ENCODE data around the gene CD6. TPM values are rescaled to one million over a fixed set of nuclear protein-coding genes. Genes with fewer than 3 reads are reported as not detected.

CD6 gene, protein sequence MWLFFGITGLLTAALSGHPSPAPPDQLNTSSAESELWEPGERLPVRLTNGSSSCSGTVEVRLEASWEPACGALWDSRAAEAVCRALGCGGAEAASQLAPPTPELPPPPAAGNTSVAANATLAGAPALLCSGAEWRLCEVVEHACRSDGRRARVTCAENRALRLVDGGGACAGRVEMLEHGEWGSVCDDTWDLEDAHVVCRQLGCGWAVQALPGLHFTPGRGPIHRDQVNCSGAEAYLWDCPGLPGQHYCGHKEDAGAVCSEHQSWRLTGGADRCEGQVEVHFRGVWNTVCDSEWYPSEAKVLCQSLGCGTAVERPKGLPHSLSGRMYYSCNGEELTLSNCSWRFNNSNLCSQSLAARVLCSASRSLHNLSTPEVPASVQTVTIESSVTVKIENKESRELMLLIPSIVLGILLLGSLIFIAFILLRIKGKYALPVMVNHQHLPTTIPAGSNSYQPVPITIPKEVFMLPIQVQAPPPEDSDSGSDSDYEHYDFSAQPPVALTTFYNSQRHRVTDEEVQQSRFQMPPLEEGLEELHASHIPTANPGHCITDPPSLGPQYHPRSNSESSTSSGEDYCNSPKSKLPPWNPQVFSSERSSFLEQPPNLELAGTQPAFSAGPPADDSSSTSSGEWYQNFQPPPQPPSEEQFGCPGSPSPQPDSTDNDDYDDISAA
- 1 to 10 TPM in 2 of 4 donors, under 1 TPM in 2; 0.67 to 1.6 (median 1.0) TPM for polyA plus RNA-seq (ENCODE audit: insufficient read length in 4 of 4)

DNA sequence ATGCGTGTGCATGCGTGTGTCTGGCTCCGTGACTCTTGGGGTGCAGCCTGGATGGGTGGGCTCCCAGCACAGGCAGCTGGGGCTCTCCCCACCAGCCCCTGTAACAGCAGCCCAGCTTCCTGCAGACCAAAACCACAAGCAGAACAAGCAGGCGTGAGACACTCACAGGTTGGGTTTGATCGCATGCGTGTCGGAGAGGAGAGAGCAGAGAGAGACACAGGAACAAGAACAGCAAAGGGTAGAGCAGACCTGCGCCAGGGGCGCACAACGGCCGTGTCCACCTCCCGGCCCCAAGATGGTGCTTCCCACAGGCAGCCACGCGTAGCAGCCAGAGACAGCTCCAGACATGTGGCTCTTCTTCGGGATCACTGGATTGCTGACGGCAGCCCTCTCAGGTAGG lies at the start of gene CD6:
Gene CD6, plus strand, starts transcription at position 161 of the 400 bp plus-strand sequence. Its CDS starts 186 bp downstream, at position 347.
- no peak for DNase-seq (ENCODE audit: low read depth in 4 of 4, low spot score in 3 of 4)

DNA sequence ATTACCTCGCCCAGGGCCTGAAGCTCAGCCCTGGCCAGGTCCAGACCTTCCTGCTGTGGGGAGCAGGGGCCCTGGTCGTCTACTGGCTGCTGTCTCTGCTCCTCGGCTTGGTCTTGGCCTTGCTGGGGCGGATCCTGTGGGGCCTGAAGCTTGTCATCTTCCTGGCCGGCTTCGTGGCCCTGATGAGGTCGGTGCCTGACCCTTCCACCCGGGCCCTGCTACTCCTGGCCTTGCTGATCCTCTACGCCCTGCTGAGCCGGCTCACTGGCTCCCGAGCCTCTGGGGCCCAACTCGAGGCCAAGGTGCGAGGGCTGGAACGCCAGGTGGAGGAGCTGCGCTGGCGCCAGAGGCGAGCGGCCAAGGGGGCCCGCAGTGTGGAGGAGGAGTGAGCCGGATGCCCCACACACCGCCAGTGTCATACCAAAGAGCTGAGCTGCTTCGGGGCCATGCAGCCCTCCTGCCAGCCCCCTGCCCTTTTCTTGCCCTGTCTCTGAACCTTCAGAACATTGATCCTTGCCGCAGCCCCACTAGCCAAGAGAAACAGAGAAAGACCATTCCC lies 49.6 kb upstream of the CD6 start:
- no peak for DNase-seq (ENCODE audit: low read depth in 4 of 4, low spot score in 3 of 4)

DNA sequence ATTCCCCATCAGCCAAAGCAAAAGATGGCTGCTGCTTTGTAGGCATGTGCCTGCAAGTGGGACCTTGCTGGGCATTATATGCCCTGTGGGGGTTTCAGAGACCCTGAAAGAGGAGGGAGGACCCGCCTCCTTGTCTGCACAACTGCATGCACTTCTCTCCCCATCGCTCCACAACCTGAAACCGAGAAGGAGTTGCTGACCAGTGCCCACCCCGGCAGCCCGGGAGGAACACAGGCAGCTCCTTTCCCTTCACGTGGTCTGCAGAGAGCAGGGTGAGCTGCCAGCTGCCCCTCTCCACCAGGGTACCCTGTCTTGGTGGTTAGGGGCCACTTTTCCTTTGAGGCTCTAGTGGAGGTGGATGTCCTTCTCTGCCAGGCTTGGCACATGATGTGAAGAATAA lies 48.6 kb upstream of the CD6 start:
- DNase-seq (ENCODE audit: low read depth in 4 of 4, low spot score in 3 of 4): no peak

DNA sequence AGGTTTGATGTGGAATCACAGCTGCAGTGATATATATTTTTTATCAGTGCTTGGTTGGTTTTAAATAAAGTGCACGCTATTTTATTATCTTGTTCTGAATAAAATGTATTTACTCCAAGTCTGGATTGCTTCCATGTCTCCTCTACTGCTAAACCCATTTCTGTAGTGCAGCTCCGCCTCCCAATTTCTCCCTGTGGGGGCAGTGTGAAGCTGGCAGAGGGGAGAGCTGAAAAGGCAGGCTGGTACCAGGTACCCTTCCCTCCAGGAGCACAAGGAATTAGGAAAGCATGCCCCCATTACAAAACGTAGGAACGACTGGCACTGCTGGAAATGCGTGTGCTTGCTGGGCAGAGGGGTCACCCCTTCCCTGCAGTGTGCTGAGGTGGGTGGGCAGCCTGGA lies 48.2 kb upstream of the CD6 start:
- no peak for DNase-seq (ENCODE audit: low read depth in 4 of 4, low spot score in 3 of 4)

DNA sequence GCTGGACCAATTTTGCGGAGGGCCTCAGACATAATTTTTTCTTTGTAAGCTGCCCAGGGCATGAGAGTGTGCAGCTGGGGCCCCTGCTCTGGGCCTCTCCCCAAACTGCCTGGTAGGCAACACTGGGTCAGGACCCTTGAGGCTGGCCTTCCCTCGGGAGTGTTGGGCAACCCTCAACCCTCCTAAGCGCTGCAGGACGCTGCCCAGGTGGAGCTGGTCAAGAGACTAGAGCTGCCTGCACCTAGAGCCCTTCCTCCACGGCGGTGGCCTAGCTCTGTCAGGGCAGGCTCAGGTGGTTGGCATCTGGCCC lies 47.7 kb upstream of the CD6 start:
- no peak for DNase-seq (ENCODE audit: low read depth in 4 of 4, low spot score in 3 of 4)

DNA sequence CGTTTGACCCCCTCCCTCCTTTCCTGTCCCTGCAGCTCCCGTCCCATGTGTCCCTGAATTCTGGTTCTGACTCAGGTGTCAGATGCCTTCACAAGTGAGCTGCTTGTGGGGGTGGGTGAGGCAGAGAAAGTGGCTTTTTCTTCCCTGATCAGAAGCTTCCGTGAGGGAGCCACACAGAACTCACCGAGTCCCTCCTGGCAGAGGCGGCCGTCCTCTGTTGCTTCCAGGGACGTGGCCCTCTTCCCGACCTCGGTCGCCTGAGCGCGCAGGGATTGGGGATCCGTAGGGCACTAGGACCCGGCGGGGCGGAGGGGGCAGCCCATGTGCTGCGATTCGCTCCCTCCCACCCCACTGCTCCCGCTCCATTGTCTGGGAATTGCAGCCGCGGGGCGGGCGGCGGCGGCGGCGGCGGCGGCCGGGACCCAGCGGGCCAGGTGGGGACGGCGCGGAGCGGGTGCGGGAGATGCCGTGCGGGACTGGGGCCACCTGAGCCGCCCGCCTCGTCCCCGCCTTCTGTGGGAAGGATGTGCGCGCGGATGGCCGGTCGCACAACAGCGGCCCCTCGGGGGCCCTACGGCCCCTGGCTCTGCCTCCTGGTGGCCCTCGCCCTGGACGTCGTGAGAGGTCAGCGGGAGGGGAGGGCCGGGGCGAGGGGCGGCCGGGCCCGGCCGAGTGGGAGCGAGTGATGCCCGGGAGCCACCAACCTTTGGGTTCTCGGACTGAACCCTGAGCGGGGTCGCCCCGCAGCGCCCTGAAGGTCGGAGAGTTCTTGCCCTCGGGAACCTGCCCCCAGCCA lies 47.2 kb upstream of the CD6 start, which contains the start of gene TMEM132A:
Gene TMEM132A, plus strand, starts transcription at position 351 of the 796 bp plus-strand sequence. Its CDS starts 174 bp downstream, at position 525.
- DNase-seq (ENCODE audit: low read depth in 4 of 4, low spot score in 3 of 4): no peak

DNA sequence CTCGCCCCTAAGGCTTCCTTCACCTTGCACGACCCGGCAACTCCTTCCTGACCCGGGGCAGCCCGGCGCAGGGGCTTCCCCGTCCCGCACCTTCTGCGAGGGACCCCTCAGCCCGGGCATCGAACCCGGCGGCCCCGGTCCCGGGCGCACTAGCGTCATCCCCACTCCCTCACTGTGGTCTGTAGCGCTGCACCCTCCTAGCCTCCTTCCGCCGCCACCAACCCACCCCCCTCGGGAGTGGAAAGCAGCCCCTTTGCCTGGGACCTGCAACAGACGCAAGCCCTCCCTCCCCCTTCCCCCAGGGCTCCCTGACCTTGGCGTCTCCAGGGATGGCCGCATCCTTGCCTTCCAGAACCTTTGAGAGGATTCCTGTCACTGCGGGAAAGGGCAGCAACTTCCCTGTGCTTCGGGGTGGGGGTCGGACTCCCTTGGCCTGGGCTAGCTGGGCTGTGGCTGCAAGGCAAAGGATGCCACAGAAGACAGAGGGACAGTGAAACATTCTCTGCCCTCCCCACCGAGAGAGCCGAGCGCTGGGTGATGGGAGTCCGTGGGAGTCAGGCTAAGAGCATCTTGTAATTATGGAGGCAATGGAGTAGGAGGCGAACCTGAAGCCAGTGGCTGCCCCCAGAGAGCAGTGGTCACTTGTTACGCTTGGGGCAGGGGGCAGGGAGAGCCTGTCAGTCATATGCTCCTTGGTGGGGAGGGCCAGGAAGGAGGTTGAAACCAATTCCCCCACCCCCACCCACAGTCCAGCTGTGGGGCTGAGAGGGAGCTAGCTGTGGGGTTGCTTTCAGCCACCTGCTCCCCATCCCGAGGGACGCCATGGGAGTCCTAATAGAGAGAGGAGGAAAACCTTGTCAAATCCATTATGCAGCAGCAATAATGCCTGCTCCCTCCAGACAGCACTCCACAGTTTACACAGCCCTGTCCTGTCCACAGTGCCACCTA lies 46.3 kb upstream of the CD6 start:
- DNase-seq (ENCODE audit: low read depth in 4 of 4, low spot score in 3 of 4): no peak

DNA sequence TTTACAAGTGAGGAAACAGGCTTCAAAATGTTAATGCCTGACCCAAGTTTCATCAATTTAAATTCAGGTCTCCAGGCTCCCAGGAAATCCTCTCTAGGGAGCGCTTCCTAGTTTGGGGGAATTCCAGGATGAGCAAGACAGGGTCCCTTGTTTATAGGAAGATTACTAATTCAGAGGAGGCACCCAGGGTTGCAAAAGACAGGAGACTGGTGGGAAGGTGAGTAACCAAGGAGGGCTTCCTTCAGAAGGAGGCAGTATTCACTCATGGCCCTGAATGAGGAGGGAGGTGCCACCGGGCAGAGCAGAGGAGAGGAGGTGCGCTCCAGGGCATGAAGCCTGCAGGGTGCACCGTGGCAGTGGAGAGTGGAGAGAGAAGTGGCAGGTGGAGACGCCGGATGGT lies 45.6 kb upstream of the CD6 start:
- no peak for DNase-seq (ENCODE audit: low read depth in 4 of 4, low spot score in 3 of 4)

DNA sequence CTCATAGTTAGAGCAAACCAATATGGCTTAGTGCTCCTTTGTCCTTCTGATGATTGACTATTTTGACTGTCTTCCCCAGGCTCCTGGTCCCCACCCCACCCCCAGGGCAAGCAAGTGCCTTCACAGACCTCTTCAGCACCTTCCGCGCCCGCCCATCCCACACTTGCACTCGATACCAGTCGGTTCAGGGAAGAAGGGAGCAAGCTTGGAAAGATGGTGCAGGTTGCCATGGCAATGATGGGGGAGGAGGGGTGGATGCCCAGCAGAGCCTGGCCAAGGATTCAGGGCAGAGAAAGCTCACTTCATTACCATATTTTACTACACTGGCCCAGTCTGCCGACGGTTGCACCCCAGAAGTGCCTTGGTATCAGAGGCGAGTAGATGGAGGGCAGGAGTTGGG lies 45.0 kb upstream of the CD6 start:
- DNase-seq (ENCODE audit: low read depth in 4 of 4, low spot score in 3 of 4): no peak

DNA sequence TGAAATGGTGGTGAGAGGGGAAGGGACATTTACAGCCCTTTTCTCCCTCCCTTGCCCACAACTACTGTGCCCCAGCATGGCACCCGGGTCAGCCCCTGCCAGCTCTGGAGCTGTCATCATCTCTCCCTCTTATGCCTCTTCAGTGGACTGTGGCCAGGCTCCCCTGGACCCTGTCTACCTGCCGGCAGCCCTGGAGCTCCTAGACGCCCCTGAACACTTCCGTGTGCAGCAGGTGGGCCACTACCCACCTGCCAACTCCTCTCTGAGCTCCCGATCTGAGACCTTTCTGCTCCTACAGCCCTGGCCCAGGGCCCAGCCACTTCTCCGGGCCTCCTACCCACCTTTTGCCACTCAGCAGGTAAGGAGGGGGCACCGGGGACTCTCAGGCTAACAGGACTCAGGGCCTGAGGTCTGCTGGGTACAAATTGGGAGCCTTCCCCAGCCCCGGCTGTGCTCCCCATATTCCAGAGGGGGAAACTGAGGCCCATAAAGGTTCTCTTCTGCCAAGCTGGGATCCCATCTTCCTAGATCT lies 44.4 kb upstream of the CD6 start:
- no peak for DNase-seq (ENCODE audit: low read depth in 4 of 4, low spot score in 3 of 4)

DNA sequence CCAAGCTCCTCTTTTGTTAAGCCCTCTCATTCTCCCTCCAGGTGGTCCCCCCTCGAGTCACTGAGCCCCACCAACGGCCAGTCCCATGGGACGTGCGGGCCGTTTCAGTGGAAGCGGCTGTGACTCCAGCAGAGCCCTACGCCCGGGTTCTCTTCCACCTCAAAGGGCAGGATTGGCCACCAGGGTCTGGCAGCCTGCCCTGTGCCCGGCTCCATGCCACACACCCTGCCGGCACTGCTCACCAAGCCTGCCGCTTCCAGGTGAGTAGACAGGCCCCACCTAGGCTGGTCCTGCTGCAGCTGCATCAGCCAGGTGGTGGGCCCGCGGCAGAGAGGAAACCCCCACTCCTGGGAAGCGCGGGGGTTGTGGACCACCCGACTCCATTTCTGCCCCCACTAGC lies 43.9 kb upstream of the CD6 start:
- DNase-seq (ENCODE audit: low read depth in 4 of 4, low spot score in 3 of 4): no peak

DNA sequence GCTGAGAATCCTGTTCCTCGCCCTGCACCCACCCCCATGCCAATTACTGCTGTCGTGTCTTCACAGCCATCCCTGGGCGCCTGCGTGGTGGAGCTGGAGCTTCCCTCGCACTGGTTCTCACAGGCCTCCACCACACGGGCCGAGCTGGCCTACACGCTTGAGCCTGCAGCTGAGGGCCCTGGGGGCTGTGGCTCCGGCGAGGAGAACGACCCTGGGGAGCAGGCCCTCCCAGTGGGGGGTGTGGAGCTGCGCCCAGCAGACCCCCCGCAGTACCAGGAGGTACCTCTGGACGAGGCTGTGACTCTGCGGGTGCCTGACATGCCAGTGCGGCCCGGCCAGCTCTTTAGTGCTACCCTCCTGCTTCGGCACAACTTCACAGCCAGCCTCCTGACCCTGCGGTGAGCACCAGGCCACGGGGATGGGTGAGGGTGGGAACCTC lies 42.9 kb upstream of the CD6 start:
- DNase-seq (ENCODE audit: low read depth in 4 of 4, low spot score in 3 of 4): no peak

DNA sequence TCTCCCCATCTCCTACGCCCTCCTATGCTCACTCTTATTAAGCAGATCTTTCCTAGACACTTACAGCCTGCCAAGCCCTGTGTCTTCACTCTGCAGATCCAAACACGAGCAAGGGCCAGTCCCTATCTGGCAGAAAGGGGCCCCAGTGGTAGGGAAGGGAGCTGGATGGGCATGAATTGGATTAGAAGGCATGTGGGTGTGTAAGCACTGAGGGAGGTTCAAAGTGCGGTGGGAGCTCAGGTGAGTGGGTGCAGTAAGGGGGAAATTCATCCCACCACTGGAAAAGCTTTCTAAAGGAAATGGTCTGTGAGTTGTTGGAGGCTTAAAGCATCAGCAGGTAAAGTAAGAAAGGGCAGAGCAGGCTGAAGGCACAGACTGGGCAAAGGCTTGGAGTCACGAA lies 41.7 kb upstream of the CD6 start:
- DNase-seq (ENCODE audit: low read depth in 4 of 4, low spot score in 3 of 4): no peak

DNA sequence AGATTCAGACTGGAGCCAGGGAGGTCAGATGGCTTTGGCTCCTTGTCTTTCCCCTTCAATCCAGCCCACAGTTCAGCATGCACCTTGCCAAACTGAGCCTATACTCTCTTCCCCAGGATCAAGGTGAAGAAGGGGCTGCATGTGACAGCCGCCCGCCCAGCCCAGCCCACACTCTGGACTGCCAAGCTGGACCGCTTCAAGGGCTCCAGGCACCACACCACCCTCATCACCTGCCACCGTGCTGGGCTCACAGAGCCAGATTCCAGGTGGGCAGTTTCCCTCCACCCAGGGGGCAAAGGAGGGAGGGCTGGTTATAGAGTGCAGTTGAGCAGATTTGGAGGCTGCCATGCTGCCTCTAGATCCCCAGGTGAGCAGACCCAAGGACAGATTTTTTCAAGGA lies 41.1 kb upstream of the CD6 start:
- DNase-seq (ENCODE audit: low read depth in 4 of 4, low spot score in 3 of 4): no peak

DNA sequence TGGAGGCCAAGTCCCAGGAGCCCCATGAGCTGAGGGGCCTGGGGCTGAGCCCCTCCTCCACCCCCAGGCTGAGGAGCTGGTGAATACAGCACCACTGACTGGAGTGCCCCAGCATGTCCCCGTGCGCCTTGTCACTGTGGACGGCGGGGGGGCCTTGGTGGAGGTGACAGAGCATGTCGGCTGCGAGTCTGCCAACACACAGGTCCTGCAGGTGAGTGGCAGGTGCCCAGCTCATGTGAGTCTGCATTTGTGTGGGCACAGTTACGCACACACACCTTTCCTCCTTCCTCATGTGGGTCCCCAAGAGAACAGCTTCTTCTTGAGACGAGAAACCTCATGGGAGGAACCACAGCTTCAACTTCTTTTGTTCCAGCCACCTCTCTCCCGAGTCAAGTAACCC lies 39.6 kb upstream of the CD6 start:
- no peak for DNase-seq (ENCODE audit: low read depth in 4 of 4, low spot score in 3 of 4)

DNA sequence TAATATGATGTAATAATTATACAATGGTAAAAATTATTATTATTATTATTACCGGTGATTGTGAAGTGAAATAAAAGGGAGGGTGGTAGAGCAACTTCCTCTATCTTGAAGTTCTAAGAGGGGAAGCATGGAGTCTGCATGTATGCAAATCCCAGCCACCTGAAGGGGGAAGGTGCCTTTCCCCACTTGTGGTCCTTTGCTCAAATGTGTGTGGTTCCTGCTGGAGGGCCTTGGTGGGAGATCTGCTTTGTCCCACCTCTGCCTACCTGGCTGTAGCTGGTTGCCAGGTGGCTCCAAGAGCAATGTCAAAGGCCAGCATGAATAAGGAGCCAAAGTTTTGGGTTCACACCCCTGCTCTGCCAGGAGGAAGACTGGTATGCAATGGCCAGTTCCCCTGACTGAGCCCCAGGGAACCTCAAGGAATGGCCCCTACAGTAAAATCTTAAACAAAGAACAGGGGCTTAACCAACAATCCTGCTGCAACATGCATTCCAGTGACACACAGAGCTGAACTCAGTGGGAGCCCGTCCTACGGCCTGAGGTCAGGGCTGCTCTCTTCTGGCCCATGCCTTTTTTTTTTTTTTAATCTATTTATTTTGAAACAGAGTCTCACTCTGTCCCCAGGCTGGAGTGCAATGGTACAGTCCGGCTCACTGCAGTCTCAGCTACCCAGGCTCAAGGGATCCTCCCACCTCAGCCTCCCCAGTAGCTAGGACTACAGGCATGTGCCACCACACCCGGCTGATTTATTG lies 38.7 kb upstream of the CD6 start:
- DNase-seq (ENCODE audit: low read depth in 4 of 4, low spot score in 3 of 4): no peak

DNA sequence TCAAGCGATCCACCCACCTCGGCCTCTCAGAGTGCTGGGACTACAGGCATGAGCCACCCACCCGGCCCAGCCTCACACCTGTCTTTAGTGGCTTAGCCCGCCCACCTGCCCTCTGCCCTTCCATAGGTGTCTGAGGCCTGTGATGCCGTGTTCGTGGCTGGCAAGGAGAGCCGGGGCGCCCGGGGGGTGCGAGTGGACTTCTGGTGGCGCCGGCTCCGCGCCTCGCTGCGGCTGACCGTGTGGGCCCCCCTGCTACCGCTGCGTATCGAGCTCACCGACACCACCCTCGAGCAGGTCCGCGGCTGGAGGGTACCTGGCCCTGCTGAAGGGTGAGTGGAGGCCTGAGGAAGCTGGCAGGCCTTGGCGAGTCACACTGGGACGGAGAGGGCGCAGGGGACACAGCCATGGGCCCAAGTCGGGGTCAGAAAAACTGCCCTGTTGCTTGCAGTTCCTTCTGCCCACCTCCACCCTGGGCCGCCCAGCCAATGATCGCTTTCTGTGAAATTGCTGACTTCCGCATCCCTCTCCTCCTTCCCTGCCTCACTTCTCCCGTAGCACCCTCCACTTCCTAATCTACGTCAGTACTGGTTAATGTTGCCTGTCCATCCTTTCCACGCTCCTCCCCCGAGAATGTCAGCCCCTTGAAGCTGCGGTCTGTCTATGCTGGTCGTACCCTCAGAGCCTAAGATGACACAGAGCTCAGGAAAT lies 37.9 kb upstream of the CD6 start:
- DNase-seq (ENCODE audit: low read depth in 4 of 4, low spot score in 3 of 4): no peak

DNA sequence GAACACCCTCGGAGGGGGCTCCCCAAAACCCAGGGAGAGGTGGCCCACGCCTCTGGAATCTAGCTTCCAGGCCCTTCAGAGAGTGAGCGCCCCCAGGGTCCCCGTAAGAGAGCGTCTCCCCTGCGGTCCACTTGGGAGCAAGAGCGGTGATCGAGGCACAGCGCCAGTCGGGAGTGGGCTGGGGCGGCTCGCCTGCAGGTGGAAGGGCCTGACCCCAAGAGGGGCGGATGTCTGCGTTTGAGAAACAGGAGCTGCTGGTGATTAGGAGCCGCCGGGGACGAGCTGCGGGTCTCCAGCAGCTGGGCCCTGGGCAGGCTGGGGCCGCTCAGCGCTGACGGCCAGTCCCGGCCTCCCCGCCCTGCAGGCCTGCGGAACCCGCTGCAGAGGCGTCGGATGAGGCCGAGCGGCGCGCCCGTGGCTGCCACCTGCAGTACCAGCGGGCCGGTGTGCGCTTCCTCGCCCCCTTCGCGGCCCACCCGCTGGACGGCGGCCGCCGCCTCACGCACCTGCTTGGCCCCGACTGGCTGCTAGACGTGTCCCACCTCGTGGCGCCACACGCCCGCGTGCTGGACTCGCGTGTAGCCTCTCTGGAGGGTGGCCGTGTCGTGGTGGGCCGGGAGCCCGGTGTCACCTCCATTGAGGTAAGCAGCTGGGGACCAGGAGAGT lies 37.2 kb upstream of the CD6 start:
- no peak for DNase-seq (ENCODE audit: low read depth in 4 of 4, low spot score in 3 of 4)

All from right renal pelvis (tissue), 4 donors.